ENCODE results near the gene TINCR. TPM values are rescaled to one million over a fixed set of nuclear protein-coding genes. Genes with fewer than 3 reads are reported as not detected.

The TINCR gene
- total RNA-seq, 1 experiment from 2014 or later: 0.40 TPM

GRCh38 chr19:5558101-5558621 is 9.6 kb downstream of the TINCR start:
- DNase-seq (ENCODE audit: low read depth): no peak

GRCh38 chr19:5557691-5558090 is 10.1 kb downstream of the TINCR start:
- no peak for DNase-seq (ENCODE audit: low read depth)

- DNase-seq (ENCODE audit: low read depth): no peak
Observed at GRCh38 chr19:5554828-5555227, 12.9 kb downstream of the TINCR start.

- DNase-seq (ENCODE audit: low read depth): no peak
Observed at GRCh38 chr19:5553892-5554291, 13.9 kb downstream of the TINCR start.

GRCh38 chr19:5547881-5548280 is 19.9 kb downstream of the TINCR start:
- peak; percentile 61 for DNase-seq (ENCODE audit: low read depth)

GRCh38 chr19:5545984-5546383 is 21.8 kb downstream of the TINCR start:
- DNase-seq (ENCODE audit: low read depth): no peak

- no peak for DNase-seq (ENCODE audit: low read depth)
Observed at GRCh38 chr19:5545051-5545450, 22.7 kb downstream of the TINCR start.

- no peak for DNase-seq (ENCODE audit: low read depth)
Observed at GRCh38 chr19:5542665-5543064, 25.1 kb downstream of the TINCR start.

- no peak for DNase-seq (ENCODE audit: low read depth)
Observed at GRCh38 chr19:5541456-5541855, 26.3 kb downstream of the TINCR start.

GRCh38 chr19:5540208-5540607 is 27.5 kb downstream of the TINCR start:
- no peak for DNase-seq (ENCODE audit: low read depth)

GRCh38 chr19:5537870-5538269 is 29.9 kb downstream of the TINCR start:
- no peak for DNase-seq (ENCODE audit: low read depth)

GRCh38 chr19:5536982-5537579 is 30.7 kb downstream of the TINCR start:
- DNase-seq (ENCODE audit: low read depth): peak; percentile 79

GRCh38 chr19:5536337-5536894 is 31.3 kb downstream of the TINCR start:
- peak; percentile 61 for DNase-seq (ENCODE audit: low read depth)

GRCh38 chr19:5534787-5535586 is 32.8 kb downstream of the TINCR start:
- peak; percentile 45 for DNase-seq (ENCODE audit: low read depth)

- no peak for DNase-seq (ENCODE audit: low read depth)
Observed at GRCh38 chr19:5533257-5533656, 34.5 kb downstream of the TINCR start.

- no peak for DNase-seq (ENCODE audit: low read depth)
Observed at GRCh38 chr19:5530701-5531100, 37.1 kb downstream of the TINCR start.

GRCh38 chr19:5526691-5527090 is 41.1 kb downstream of the TINCR start:
- no peak for DNase-seq (ENCODE audit: low read depth)

GRCh38 chr19:5524081-5524480 is 43.7 kb downstream of the TINCR start:
- no peak for DNase-seq (ENCODE audit: low read depth)

GRCh38 chr19:5522106-5522505 is 45.6 kb downstream of the TINCR start:
- DNase-seq (ENCODE audit: low read depth): no peak

GRCh38 chr19:5520501-5520900 is 47.3 kb downstream of the TINCR start:
- DNase-seq (ENCODE audit: low read depth): no peak

- no peak for DNase-seq (ENCODE audit: low read depth)
Observed at GRCh38 chr19:5519076-5519475, 48.7 kb downstream of the TINCR start.

GRCh38 chr19:5515737-5516136 is 52.0 kb downstream of the TINCR start:
- no peak for DNase-seq (ENCODE audit: low read depth)

GRCh38 chr19:5514001-5514400 is 53.8 kb downstream of the TINCR start:
- no peak for DNase-seq (ENCODE audit: low read depth)
